Stimulated activated memory B cell treated with anti-CD40 and anti-IgM and Interleukin-4, amounts not matched to agents 10 μg/mL and 1 μg/mL and 100 μg/mL, for 72 hours (primary cell): Measurements from ENCODE around the gene C20orf96.
"Not testable (repeated sequence)": the region's sequence is repeated elsewhere in the genome, so short reads cannot be mapped to it uniquely, and the experiment has no call there.

Experiments
- ATAC-seq: fragments of 150-1000 bp; cut with Tn5 transposase; 2 replicates; pipeline ENCODE4 v1.10.0; 2021
- H3K27ac Mint-ChIP-seq: one replicate; pipeline ENCODE4 v1.8.0; 2022; ENCODE audit warnings: mild to moderate bottlenecking, mixed read lengths
- H3K27me3 Mint-ChIP-seq: one replicate; pipeline ENCODE4 v1.8.0; 2022; ENCODE audit warnings: mixed read lengths
- H3K36me3 Mint-ChIP-seq: one replicate; pipeline ENCODE4 v1.8.0; 2022; ENCODE audit warnings: mixed read lengths
- H3K4me1 Mint-ChIP-seq: one replicate; pipeline ENCODE4 v1.8.0; 2022; ENCODE audit warnings: mixed read lengths
- H3K4me3 Mint-ChIP-seq: one replicate; pipeline ENCODE4 v1.8.0; 2022; ENCODE audit warnings: mild to moderate bottlenecking, moderate library complexity, mixed read lengths
- H3K9me3 Mint-ChIP-seq: one replicate; pipeline ENCODE4 v1.8.0; 2022; ENCODE audit warnings: mixed read lengths

The C20orf96 gene

DNA sequence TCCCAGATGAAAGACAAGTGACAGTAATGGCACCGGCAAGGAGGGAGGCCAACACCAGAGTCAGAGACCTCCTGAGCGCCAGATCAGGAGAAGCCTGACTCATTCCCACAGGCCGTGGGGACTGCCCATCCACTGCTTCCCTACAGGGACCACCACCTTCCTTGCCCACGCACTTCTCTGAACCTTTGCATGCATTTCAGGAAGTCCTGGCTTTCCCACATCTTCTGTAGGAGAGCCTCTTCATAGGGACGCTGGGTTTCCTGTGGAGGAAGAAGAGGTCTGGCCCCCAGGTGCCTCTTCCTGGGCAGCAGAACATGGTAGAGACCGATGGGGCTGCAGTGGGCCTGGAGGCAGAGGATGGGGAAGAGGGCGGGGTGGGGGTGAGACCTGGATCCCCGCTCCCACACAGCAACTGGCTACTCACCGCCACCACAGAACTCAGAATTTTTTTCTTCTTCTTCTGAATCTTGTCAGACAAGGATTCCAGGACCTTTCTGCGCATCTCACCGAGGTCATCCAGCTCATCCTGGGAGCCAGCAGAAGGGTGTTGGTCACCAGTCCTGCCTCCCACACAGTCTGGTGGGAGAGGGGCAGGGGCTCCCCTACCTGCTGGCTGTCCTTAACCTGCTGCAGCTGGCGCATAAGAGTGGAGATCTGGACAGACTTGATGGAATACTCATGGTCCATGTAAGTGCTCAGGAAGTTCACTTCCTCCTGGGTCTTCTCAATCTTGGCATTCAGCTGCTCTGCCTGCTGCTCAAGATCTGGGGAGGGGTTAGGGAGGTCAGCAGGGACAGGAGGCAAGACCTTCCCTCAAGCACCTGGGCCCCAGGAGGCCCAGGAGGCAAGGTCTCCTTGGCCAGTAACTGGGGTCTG is 13.7 kb downstream of the C20orf96 start:
- Mint-ChIP-seq H3K9me3 (peaks cover 2% of the 10 kb centered on the region), H3K27me3 (no peaks in the 10 kb centered on the region), H3K27ac (no peak overlapping the region), H3K4me3 (no peak overlapping the region), H3K36me3 (peaks cover 18% of the 10 kb centered on the region), H3K4me1 (peaks cover 5% of the 10 kb centered on the region)
- ATAC-seq, result no peak

DNA sequence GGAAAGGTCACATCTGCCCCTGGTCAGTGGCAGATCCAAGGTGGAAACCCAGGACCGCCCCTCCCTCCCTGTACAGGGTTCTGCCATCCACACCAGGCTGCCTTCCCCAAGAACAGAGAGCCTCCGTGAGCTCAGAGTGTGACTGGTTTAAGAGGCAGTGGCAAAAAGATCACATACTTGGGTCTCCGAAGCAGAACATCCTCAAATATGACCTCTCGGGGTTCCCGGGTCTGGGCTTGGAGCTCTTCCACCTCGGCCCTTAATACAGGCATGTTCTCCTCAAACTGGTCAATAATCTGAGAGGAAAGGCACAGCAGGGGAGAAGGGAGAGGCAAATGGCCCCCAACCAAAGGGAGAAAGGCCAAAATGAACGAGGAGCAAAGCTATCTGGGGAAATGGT is 14.8 kb downstream of the C20orf96 start:
- Mint-ChIP-seq H3K4me3 (no peak overlapping the region), H3K27ac (no peak overlapping the region), H3K36me3 (peaks cover 18% of the 10 kb centered on the region), H3K4me1 (peaks cover 5% of the 10 kb centered on the region), H3K27me3 (no peaks in the 10 kb centered on the region), H3K9me3 (peaks cover 2% of the 10 kb centered on the region)
- ATAC-seq, result no peak

DNA sequence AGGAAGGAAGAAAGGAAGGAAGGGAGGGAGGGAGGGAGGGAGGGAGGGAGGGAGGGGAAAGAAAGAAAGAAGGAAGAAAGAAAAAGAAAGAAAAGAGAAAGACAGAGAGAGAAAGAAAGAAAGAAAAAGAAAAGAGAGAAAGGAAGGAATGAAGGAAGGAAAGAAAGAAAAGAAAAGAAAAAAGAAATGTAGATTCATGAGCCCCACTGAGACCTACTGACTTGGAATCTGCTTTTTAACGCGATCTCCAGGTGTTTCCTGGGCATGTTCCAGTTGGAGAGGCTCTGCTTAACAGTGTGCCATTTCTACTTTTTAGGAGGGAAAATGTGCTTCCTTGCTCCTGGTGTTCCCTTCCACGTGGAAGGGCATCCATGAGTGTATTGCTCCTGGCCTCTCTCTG is 16.7 kb downstream of the C20orf96 start:
- H3K4me3 Mint-ChIP-seq, result no peak overlapping the region
- peaks cover 2% of the 10 kb centered on the region for H3K9me3 Mint-ChIP-seq
- peaks cover 18% of the 10 kb centered on the region for H3K36me3 Mint-ChIP-seq
- no peak for ATAC-seq
- H3K27me3 Mint-ChIP-seq, result no peaks in the 10 kb centered on the region
- H3K27ac Mint-ChIP-seq, result no peak overlapping the region
- peaks cover 5% of the 10 kb centered on the region for H3K4me1 Mint-ChIP-seq

DNA sequence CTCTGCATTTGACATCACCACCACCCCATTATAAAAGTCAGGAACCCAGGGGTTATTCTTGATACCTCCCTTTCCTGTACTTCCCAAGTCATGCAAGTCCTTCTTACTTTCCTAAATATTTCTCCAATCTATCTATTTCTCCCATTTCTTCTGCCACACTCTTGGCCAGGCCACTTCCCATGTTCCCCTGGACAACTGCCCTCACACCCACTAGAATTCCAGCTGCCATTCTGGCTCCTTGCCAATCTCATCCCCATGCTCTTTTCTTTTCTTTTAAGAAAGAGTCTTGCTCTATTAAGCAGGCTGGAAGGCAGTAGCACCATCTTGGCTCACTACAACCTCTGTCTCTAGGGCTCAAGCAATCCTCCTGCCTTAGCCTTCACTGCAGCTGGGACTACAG is 17.8 kb downstream of the C20orf96 start:
- H3K4me3 Mint-ChIP-seq, result no peak overlapping the region
- no peaks in the 10 kb centered on the region for H3K9me3 Mint-ChIP-seq
- no peaks in the 10 kb centered on the region for H3K4me1 Mint-ChIP-seq
- ATAC-seq, result no peak
- H3K36me3 Mint-ChIP-seq, result peaks cover 12% of the 10 kb centered on the region
- H3K27me3 Mint-ChIP-seq, result no peaks in the 10 kb centered on the region
- H3K27ac Mint-ChIP-seq, result no peak overlapping the region

DNA sequence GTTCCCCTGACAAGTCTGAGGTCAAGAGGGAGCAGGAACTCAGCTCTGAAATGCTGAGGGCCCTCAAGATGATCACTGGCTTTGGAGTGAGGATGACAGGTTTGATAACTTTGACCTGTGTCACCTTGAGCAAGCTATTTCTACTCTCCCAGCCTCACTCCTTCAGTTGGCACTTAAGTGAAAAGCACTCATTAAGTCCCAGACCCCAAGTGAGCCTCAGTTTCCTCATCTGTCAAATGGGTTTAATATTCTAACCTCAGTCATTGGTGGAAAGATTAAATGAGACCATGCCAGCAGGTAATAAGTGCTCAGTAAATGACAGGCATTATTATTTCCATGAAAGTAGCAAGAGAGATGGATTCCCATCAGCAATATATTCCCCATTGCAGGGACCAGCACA is 19.0 kb downstream of the C20orf96 start:
- Mint-ChIP-seq H3K36me3 (peaks cover 12% of the 10 kb centered on the region), H3K27ac (no peak overlapping the region), H3K27me3 (no peaks in the 10 kb centered on the region), H3K4me1 (peaks cover 8% of the 10 kb centered on the region), H3K9me3 (no peaks in the 10 kb centered on the region), H3K4me3 (no peak overlapping the region)
- no peak for ATAC-seq

DNA sequence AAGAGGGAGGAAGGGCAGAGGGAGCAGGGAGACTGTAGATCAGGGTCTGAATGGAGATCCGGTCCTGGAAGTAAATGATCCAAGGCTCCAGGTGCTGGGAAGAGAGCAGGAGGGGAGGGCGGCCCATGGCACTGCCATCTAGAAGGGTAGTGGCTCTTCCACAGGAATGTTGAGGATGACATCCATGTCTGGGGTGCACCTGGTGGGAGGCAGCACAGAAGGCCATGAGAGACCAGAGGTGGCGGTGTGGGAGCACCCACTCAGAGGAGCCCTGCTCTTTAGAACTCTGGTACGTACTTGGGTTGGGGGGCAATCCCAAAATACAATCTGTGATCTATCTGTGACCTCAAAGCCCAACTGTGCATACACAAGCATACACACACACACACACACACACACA is 19.5 kb downstream of the C20orf96 start:
- Mint-ChIP-seq H3K9me3 (no peaks in the 10 kb centered on the region), H3K4me3 (no peak overlapping the region), H3K36me3 (peaks cover 8% of the 10 kb centered on the region), H3K27ac (no peak overlapping the region), H3K27me3 (no peaks in the 10 kb centered on the region), H3K4me1 (peaks cover 13% of the 10 kb centered on the region)
- no peak for ATAC-seq

DNA sequence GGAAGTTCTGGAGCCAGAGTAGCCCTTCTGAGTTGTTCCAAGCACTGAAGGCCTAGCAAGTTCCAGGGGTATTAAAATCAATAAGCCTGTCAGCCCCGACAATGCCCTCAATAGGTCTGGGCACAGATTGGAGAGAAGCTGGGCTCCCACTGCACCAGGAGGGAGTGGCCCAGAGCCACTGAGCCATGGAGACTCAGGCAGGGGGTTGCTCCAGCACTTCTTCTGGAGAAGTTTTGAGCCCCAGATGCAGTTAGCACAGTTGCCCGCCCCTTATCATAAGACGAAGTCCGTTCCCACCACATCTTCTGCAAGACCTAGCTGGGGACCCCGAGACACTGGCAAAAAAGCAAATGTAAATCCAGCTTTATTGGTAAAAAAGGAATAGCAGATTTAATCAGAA is 20.0 kb downstream of the C20orf96 start:
- Mint-ChIP-seq H3K36me3 (peaks cover 5% of the 10 kb centered on the region), H3K27me3 (no peaks in the 10 kb centered on the region), H3K9me3 (no peaks in the 10 kb centered on the region), H3K27ac (no peak overlapping the region), H3K4me1 (peaks cover 13% of the 10 kb centered on the region), H3K4me3 (no peak overlapping the region)
- ATAC-seq, result no peak

DNA sequence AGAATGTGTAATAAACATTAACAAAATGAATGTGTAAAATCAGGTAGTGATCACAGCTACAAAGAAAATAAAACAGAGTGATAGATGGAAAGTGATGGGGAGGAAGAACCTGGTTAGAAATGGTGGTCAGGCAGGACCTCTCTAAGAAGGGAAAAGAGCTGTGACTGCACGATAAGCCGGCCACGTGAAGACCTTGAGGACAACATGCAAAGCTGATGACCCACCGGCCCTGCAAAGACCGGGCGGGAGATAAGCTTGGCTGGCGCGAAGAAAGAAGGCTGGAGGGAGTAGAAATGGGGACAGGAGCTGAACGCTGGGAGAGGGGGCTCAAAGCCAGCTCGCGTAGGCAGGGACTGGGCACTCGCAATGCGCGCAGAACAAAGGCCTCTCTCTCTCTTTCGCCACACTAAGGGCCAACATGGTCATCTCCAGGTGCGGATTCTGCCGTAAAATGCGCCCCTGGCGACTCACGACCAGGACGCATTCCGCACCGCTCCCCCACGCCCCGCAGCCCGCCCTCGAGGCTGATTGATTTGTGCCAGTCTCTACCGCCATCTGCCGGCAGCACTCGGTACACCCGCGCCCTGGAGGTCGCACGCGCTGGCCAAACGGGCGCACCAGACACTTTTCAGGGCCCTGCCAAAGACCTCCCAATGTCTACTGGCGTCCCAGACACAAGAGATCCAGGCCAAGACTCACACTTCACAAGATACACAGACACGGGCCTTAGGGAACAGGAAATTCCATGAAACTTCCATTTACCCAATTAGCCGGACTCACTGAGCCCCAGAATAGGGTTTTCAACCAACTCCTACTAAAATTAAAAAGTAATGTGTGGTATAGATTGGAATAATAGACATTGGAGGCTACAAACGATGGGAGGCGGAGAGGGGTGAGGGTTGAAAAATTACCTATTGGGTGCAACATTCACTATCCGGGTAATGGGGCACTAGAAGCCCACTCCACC is 23.7 kb downstream of the C20orf96 start:
- ATAC-seq, result peak; percentile 91
- Mint-ChIP-seq H3K27ac (peak overlapping the region; percentile 16), H3K36me3 (no peaks in the 10 kb centered on the region), H3K9me3 (no peaks in the 10 kb centered on the region), H3K4me3 (peak overlapping the region; percentile 80), H3K27me3 (no peaks in the 10 kb centered on the region), H3K4me1 (peaks cover 13% of the 10 kb centered on the region)

DNA sequence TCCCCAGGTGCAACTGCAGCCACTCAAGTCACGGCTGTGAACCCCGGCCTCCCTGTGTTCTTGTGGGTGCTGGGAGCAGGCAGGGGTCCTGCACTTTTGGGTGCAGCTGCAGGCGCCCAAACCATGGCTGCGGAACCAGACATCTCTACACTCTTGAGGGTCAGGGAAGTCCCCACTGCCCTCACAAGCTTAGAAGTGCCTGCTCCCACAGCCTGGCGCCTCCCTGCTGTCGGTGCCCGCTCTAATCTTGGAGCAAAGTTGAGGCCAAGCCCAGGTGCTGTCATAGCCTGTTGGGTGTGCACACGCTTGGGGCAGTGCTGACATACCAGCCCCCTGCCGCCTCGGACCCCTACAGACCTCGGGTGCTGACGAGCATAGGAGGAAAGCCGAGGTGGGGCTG is 26.8 kb downstream of the C20orf96 start:
- H3K27me3 Mint-ChIP-seq, result no peaks in the 10 kb centered on the region
- H3K4me1 Mint-ChIP-seq, result peaks cover 13% of the 10 kb centered on the region
- H3K27ac Mint-ChIP-seq, result no peak overlapping the region
- H3K9me3 Mint-ChIP-seq, result no peaks in the 10 kb centered on the region
- no peaks in the 10 kb centered on the region for H3K36me3 Mint-ChIP-seq
- H3K4me3 Mint-ChIP-seq, result no peak overlapping the region
- no peak for ATAC-seq

DNA sequence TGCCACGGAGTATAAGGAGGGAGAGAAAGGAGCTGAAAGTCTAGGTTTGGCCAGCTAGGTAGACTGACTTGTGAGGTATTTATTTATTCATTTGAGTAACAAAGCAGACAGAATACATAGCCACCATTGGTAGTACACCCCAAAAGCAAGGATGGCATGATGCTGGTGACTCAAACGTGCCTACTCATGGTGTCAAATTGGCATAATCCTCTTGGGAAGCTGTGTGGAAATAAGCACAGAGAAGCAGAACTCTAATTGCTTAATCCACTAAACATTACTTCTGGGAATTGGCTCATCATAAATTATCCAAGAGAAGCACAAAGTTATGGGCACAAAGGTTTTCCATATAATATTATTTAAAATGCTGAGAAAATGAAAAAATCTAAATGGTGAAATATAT is 30.6 kb downstream of the C20orf96 start:
- no peaks in the 10 kb centered on the region for H3K9me3 Mint-ChIP-seq
- peaks cover 3% of the 10 kb centered on the region for H3K27me3 Mint-ChIP-seq
- H3K36me3 Mint-ChIP-seq, result no peaks in the 10 kb centered on the region
- no peak overlapping the region for H3K4me3 Mint-ChIP-seq
- no peaks in the 10 kb centered on the region for H3K4me1 Mint-ChIP-seq
- ATAC-seq, result no peak
- no peak overlapping the region for H3K27ac Mint-ChIP-seq

DNA sequence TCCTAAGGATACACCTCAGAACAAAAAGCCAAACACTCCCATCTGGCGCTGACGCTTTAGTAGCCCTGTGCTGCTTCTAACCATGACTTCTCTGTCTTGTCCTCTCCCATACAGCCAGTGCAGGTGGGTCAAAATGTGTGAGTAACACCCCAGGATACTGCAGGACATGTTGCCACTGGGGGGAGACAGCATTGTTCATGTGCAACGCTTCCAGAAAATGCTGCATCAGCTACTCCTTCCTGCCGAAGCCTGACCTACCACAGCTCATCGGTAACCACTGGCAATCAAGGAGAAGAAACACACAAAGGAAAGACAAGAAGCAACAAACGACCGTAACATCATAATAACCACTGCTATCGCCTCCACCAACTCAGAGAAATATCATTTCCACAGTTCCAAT is 31.6 kb downstream of the C20orf96 start:
- Mint-ChIP-seq H3K36me3 (no peaks in the 10 kb centered on the region), H3K4me3 (no peak overlapping the region), H3K4me1 (no peaks in the 10 kb centered on the region), H3K27me3 (peaks cover 13% of the 10 kb centered on the region), H3K9me3 (no peaks in the 10 kb centered on the region), H3K27ac (no peak overlapping the region)
- ATAC-seq, result no peak

DNA sequence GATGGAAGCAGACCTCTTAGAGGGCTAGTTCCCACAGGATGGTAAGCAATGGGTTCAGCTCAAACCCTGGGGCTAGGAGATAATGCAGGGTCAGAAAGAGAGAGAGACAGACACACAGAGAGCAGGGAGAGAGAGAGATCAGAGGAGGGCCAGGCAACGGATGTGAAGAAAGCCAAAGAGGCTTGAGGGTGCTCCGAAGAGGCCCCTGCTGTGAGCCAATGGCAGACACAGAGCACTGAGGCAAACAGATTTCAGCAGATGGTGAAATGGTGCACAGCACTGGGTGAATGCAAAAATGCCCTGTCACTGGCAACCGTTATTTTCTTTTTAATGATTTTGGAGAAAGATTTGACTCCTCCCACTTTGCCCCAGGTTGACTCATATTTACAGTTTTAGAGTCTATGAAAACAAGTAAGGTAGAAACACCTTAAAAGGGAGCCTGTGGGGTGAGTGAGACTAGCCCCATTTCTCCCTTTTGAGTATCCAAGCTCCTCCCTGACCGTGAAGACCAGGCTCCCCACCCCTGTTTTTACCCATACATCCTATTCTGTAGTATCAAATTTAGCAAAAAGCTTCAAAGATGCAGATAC is 32.2 kb downstream of the C20orf96 start:
- Mint-ChIP-seq H3K4me3 (no peak overlapping the region), H3K36me3 (no peaks in the 10 kb centered on the region), H3K9me3 (no peaks in the 10 kb centered on the region), H3K27me3 (peaks cover 14% of the 10 kb centered on the region), H3K4me1 (no peaks in the 10 kb centered on the region), H3K27ac (no peak overlapping the region)
- no peak for ATAC-seq

DNA sequence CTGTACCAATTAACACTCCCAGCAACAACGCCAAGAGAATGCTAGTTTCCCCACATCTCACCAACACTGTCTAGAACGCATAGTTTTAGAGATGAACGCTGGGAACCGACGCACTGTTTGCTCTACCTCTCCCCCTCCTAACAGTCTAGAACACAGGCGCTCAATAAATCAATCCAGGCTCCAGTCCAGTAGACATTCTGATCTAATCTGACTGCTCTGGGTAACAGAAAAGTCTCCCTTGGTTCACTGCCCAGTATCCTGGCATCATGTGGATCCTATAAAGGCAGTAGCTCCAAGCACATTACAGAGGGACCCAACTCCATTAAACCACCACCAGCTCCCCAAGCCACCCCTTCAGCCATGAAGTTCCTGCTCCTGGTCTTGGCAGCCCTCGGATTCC is 33.1 kb downstream of the C20orf96 start, which contains the start of gene DEFB132:
Gene DEFB132 (plus strand): TSS at position 306 of the 400 bp plus-strand sequence. CDS start 55 bp downstream, at position 361.
- no peak within 1 kb of the TSS for H3K27ac Mint-ChIP-seq
- H3K36me3 Mint-ChIP-seq, result no peaks in the 10 kb centered on the region
- no peak for ATAC-seq
- no peak within 1 kb of the TSS for H3K4me3 Mint-ChIP-seq
- H3K9me3 Mint-ChIP-seq, result no peaks in the 10 kb centered on the region
- no peaks in the 10 kb centered on the region for H3K4me1 Mint-ChIP-seq
- peaks cover 14% of the 10 kb centered on the region for H3K27me3 Mint-ChIP-seq

DNA sequence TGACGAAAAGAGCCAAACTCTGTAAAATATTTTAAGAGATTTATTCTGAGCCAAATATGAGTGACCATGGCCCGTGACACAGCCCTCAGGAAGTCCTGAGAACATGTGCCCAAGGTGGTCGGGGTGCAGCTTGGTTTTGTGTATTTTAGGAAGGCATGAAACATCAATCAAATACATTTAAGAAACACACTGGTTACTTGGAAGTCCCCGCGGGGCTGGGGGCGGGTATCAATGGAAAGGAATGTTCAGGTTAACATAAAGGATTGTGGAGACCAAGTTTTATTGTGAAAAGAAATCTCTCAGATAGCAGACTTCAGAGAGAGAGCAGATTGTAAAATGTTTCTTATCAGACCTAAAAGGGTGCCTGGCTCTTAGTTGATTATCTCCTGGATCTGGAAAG is 37.1 kb downstream of the C20orf96 start:
- not testable (repeated sequence) for H3K4me1 Mint-ChIP-seq, ATAC-seq, H3K27ac Mint-ChIP-seq, H3K9me3 Mint-ChIP-seq, H3K36me3 Mint-ChIP-seq, H3K4me3 Mint-ChIP-seq
- H3K27me3 Mint-ChIP-seq, result peaks cover 14% of the 10 kb centered on the region

DNA sequence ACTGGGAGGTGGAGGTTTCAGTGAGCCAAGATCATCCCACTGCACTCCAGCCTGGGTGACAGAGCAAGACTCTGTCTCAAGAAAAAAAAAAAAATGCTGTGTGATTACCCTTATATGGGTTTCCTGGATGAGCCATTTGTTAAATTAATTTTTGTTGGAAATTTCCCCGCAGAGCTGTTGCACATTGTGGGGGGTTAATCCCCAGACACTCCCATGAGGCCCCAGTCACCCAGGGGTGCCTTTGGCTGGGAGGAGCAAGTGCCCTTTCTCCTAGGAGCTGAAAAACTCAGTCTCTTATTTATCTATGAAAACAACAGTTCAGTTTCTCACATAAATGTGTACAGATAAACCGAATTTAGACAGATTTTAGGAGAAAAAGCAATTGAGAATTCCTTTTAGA is 37.7 kb downstream of the C20orf96 start:
- no peaks in the 10 kb centered on the region for H3K9me3 Mint-ChIP-seq
- H3K4me1 Mint-ChIP-seq, result no peaks in the 10 kb centered on the region
- H3K27me3 Mint-ChIP-seq, result peaks cover 14% of the 10 kb centered on the region
- ATAC-seq, result no peak
- no peaks in the 10 kb centered on the region for H3K36me3 Mint-ChIP-seq
- no peak overlapping the region for H3K27ac Mint-ChIP-seq
- H3K4me3 Mint-ChIP-seq, result no peak overlapping the region
